HG03520 (cell line): ENCODE data around the gene PIGX.
"Not testable (repeated sequence)": the region's sequence is repeated elsewhere in the genome, so short reads cannot be mapped to it uniquely, and the experiment has no call there.

Experiments used
- ATAC-seq: cut with Tn5 transposase; IDR thresholded peaks from one replicate; pipeline ENCODE4 v1.9.1; 2021; ENCODE audit warnings: mild to moderate bottlenecking, moderate library complexity; ENCODE audit not compliant: unreplicated experiment

The PIGX gene

DNA sequence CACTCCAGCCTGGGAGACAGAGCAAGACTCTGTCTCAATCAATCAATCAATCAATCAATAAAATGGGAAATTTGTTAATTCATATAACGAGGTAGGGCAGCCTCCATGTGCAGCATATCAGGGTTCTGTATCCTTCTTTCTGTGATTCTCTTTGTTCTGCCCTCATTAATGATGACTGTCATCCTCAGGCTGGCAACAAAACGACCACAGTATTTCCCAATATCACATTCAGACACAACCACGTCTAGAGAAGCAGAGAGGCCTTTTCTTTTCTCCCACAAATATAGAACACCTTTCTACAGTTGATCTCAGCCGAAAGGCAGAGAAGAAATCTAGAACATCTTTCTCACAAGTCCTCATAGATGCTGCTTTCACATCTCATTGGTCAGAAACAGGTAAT lies 11.4 kb upstream of the PIGX start:
- no peak for ATAC-seq

DNA sequence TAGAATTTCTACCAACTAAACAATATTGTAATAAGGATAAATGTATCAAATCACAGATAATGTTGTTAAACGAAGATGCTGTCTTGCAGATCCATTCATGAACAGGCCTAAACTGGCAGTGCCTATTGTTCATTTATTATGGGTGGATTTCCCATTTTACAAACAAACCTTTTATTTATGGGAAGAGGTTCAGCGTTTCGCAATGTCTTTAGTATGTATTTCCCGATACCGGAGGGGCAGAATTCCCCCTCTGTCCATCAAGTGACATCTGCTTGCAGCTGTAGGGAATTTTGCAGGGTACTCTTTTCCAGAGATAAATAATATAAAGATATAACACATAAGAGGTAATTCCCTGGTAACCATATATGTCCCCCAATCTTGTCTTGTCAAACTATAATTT lies 5.8 kb upstream of the PIGX start:
- no peak for ATAC-seq

DNA sequence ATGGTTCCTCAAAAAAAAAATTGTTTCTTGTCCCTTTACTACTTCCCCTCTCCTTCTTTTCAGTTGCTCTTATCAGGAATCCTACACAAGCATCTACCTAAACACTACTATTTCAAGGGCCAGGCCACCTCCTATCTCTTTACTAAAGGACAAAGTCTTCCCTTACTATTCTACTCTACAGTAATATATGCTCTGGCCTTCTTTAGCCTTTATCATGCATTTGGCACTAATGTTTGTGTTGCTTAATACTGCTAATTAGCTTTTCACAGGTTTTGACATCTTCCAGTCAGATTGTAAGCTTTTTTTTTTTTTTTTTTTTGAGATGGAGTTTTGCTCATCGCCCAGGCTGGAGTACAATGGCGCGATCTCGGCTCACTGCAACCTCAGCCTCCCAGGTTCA lies 5.4 kb upstream of the PIGX start:
- no peak for ATAC-seq

DNA sequence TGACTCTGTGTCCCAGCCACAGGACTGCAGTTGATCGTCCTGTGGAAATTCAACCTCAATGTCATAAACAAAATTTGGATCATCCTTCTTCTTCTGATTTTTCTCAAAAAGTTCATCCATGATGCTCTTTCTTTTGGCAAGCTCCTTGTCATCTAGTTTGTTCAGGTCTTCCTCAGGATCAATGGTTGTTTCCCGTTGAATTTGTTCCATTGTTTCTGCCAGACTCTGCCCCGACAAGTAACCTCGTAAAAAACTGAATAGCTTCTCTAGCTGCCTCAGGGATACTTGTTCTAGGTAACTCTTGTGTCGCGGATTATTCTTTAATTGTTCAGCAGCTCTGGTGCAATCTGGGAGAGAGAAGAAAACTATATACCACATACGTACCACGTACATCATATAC lies 4.6 kb upstream of the PIGX start:
- ATAC-seq = no peak

DNA sequence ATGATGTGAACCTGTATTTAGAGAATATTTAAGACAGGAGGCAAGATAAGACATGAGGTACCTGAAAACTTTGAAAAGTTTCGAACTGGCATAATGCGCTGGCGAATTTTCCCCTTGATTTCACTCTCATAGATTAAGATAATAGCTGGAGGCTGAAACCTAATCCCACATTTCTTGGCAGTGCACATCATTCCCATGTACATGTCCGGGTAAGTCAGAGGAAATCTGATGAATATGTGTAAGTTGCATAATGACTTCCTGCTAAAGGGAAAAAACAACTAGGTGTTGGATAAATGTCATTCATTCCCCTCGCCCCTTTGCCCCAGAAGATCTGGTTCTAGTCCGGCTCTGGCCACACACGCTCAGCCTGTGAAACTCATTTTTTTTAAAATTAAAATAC lies 3.7 kb upstream of the PIGX start:
- no peak for ATAC-seq

DNA sequence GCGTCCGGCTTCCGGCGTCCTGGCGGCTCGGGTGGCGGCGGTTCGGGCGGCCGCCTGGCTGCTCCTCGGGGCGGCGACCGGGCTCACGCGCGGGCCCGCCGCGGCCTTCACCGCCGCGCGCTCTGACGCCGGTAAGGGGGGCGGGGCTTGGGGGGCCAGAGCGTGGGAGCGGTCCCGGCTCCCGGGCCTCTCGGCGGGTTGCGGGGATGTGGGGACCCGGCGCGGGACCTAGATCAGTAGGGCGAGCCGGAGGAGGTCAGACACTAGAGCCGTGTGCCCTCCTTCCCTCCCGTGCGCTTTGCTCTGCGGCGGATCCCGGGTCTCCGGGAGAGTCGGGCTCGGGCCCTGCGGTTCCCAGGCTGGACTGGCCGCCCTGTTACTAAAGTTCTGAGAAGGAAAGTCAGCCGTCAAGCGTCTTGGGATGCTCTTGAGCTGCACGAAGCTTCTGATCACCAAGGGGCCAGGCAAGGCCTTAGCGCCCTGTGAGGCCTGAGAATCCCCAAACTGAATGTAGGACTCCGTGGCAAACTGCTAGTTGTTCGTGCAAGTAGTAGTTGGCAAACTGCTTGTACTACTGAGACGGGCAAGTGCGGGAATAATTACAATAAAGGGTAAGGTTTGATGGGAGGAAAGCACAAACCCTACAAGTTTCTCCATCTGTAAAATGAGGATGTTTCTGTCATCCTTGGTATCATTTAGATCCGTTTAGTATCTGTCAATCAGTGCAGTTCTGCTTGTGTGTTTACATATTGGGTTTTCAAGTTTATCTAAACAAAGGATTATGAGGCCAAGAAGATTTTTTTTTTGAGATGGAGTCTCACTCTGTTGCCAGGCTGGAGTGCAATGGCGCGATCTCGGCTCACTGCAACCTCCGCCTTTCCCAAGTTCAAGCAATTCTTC lies 587 bp downstream of the PIGX start:
- ATAC-seq = peak; percentile 48

DNA sequence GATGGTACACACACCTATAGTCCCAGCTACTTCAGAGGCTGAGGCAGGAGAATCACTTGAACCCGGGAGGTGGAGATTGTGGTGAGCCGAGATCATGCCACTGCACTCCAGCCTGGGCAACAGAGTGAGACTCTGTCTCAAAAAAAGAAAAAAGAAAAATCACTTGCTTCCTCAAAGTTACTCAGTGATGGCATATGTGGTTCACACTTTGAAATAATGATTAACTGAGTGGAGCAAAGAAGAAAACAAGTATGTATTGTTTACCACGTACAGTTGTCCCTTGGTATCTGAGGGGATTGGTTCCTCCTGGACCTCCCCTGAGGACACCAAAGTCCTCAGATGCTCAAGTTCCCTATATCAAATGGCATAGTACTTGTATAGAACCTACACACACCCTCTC lies 5.0 kb downstream of the PIGX start:
- not testable (repeated sequence) for ATAC-seq

DNA sequence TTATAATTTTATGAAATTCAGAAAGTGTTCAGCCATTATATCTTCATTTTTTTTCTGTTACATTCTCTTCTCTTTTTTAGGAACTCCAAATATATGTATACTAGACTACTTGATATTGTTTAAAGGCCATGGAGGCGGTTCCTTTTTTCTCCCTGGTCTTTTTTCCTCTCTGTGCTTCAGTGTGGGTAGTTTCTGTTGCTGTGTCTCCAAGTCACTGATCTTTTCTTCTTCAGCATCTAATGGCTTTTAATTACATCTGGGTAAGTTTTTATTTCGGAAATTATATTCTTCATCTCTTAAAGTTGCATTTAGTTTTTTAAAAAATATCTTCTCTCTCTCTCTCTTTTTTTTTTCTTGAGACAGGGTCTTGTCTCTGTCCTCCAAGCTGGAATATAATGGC lies 8.9 kb downstream of the PIGX start:
- ATAC-seq = no peak

DNA sequence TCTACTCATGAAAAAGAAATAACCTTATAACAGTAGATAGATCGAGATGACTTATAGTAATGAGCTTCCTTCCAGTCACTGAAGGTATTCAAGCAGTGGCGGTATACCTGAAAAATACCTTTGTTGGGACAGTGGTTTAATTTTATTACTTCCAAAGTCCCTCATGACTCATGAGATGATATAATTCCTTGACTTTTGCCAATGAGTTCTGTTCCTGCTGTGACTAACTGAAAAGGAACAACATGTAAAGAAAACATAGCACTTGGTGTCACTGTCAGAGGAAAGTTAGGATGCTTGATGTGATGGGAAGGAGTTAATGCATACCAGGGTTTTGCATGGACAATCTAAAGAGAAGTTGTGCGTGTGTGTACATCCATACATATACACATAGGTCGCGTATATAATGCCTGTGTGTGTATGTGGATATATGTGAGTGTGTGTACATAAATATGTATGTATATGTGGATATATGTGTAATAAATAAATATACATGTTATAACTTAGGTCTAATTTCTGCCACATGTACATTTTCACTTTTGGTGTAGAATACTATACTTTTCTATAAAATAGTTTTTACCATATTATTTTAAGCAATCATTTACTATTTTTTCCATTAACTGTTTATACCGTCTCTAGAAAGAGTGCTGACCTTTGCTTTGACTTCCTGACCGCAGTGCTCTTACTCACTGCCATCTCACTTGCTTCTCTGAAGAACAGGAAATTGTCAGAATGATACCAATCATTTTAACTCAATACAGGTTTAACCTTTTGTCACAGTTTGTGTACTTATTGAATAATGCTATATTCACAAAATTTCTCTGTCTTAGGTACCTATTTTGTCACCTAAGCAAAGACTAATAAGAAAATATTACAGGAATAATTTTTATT lies 14.9 kb downstream of the PIGX start:
- no peak for ATAC-seq

DNA sequence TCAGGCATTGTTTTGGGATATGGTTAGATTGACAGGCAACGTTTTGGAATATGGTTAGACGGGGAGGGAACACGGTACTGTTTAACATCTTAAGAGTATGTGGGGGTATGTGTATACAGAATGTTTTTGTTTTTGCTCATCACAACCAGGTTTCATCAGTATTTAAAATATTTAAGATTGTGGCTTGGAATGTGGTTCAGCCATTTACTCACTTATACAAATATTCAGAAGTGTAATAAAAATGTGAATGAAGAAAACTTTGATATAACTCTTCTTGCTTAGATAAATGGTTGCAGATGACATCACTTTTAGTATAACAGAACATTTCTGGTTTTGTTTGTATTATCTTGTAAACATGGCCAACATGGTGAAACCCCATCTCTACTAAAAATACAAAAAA lies 23.6 kb downstream of the PIGX start:
- no peak for ATAC-seq

DNA sequence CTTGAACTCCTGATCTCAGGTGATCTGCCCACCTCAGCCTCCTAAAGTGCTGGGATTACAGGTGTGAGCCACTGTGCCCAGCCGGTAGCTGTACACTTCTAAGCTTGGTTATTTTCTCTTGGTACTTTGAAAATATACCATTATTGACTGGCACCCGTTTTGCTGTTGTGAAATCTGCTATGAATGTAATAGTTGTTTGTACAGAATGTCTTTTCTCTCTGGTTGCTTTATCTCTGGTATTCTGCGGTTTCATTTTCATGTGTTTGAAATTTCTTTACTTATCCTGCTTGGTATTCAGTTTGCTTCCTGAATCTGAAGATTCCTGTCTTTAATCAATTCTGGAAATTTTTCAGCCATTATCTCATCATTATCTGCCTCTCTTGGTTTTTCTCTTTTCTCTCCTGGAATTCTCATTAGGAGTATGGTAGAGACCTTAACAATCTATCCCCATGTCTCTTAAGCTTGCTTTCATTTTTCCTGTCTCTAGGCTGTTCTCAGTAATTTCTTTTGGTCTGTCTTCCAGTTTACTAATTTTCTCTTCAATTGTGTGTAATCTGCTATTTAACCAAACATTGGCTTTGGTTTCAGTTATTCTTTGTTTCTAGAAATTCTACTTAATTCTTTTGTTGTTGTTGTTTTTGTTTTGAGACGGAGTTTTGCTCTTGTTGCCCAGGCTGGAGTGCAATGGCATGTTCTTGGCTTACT lies 24.6 kb downstream of the PIGX start:
- ATAC-seq = no peak

DNA sequence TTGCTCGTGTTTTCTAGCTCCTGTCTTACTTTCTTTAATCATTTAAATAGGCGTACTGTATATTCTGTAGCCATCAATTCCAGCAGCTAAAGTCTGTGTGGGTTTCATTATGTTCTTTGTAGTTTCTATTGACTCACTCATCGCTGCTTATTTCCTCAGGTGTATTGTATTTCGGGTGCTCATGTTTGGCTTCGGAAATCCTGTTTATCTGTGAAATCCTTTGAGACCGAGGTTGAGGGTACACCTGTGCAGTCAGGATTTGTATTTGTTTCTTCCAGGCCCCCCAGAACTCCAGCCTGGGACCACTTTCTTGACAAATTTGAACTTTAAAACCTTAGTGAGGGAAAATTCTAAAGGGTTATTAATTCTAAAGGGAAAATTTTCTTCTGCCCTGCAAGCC lies 25.5 kb downstream of the PIGX start:
- no peak for ATAC-seq

DNA sequence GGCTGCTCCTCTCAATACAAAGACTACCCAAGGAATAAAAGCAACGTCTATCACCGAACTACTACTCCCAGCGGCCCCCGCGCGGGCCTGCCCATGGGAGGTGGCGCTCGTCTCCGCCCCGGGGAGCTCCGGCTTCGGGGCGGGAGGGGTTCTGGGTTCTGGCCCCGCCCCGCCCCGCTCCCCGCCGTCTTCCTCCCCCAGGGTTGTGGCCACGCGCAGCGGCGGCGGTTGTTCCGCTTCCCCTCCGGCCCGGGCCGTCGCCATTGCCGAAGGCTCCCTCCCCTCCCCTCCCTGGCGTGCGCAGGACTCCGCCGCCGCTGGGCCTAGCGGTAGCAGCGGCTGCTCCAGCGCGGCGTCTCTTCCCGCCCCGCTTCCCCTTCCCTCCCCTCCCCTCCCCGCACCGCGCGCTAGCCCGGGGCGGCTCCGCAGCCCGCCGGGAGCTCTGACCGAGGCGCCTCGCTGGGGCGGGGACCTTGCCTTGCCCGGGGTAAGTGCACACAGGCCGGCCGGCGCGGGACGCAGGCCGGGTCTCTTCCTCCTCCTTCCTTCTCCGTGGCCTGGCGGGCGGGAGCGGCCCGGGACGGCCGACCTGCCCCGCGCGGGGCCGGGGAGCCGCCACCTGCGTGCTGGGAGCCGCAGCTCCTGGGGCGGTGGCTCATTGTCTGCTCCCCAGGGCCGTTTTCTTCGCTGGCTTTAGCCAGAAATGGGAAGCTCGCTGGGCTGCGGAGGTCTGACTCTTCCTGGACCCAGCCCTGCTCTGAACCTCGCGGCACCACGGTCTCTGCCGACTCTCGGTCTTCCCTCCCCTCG lies 27.7 kb downstream of the PIGX start, which contains the start of gene PAK2:
Gene PAK2, plus strand, starts transcription at position 187 of the 810 bp plus-strand sequence. CDS start 42,790 bp downstream, outside the sequence.
- peak; percentile 85 for ATAC-seq

DNA sequence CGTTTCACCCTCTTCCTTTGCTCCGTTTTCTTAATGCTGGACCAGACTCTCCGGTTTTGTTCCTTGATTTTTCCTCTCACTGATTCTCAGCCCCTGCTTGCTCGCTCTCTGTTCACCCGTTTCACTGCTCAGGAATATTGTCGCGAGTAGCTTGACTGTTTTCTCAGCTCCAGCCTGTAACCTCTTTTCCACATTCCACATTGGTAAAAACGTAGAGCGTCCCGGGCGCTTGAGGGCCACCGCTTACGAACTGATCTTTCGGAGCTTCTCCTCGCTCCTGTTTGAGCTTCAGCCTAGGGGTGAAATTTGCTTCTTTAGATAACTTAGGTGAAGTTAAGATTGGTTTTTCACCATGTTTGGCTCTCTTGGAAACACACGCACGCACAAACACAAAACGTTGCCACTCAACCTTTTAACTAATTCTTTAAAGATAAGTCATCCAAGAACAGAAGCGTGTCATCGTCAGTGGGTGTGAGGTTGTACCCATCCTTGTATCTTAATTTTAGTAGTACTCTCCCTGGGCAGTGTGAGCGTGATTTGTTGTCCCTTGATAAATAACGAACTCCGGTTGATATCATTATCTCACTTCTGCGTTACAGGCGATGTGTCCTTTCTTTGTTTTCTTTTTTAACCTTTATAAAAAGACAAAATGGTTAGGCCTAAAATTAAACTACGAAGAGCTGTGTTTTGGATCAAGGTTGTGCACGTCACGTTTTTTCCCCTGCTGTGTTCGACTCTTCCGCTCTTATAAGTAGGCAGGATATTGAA lies 28.5 kb downstream of the PIGX start:
- no peak for ATAC-seq

DNA sequence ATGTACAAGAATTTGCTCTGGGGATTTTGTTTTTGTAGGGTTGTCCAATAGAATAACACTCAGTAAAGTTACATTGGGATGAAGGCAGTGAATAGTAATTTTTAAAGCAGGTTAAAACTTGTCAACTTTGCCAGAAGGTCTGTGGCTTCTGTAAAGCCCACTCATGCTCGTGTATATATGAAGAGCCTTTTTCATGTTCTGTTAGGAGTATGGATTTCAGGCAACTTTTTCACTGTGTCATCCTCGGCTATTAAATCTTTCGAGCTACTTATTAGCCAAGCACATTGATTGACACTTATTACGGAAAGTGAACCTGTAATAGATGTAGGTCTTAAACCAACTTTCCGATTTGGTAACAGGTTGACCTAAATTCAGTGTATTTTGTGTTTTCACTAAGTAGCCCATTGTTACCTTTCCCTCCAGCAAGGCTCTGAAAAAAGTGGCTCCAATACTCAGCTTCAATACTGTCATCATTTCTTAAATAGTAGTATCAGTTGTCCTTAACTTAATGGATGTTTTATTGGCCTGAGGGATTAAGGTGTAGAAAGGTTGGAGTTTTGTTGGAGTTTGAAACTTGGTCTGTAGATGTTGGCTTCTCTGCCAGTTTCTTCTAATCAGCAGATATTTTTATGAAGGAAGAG lies 29.2 kb downstream of the PIGX start:
- no peak for ATAC-seq

DNA sequence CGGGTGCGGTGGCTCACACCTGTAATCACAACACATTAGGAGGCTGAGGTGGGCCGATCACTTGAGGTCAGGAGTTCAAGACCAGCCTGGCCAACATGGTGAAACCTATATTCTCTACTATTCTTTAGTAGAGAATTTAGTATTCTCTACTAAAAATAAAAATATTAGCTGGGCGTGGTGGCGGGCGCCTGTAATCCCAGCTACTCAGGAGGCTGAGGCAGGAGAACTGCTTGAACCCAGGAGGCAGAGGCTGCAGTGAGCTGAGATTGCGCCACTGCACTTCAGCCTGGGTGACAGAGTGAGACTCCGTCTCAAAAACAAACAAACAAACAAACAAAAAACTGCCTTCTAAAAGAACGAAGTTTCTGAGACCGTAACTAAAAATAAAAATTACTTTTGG lies 31.4 kb downstream of the PIGX start:
- ATAC-seq = not testable (repeated sequence)

DNA sequence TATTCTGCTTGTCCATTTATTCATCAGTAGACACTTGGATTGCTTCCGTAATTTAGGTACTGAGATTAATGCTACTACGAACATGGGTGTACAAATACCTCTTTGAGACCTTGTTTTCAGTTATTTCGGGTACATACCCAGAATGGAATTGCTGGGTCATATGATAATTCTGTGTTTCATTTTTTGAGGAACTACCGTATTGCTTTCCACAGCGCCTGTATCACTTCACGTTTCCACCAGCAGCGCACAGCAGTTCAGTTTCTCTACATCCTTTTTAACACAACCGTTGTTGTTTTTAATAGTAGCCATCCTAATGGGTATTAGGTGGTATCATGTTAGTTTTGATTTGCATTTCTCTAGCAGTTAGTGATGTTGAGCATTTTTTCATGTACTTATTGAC lies 36.9 kb downstream of the PIGX start:
- ATAC-seq = no peak

DNA sequence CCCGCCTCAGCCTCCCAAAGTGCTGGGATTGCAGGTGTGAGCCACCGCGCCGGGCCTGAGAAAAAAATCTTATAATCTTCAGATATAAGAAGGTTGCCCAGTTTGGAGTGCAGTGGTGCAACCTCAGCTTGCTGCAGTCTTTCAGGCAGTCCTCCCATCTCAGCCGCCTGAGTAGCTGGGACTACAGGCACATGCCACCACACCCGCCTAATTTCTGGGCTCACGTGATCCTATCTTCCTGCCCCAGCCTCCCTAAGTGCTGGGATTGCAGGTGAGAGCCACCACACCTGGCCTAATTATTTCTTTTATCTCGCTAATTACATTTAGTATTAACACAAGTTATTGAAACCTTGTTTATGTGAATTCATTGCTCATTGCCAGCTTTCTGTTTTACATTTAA lies 41.0 kb downstream of the PIGX start:
- no peak for ATAC-seq
